ENCODE measurements around the gene EEF1A2. TPM values are rescaled to one million over a fixed set of nuclear protein-coding genes. Genes with fewer than 3 reads are reported as not detected.

EEF1A2 gene
- total RNA-seq, 2 experiments from 2014 or later: not detected

- DNase-seq: no peak
- Mint-ChIP-seq H3K4me1 (ENCODE audit: low read depth) (peaks cover 15% of the 10 kb centered on the region), H3K9me3 (ENCODE audit: insufficient read depth) (no peaks in the 10 kb centered on the region), H3K27me3 (ENCODE audit: low read depth) (peaks cover 3% of the 10 kb centered on the region), H3K27ac (no peak overlapping the region), H3K36me3 (ENCODE audit: low read depth) (no peaks in the 10 kb centered on the region), H3K4me3 (no peak overlapping the region)
- ChIA-PET POLR2A (no interaction called here), CTCF (interaction anchor here (1.1 kb wide), 1 partner anchor 100 kb away, joined by 4 read pairs; no protein-coding TSS in a partner anchor)
- ATAC-seq: no peak
Measured at GRCh38 chr20:63542031-63542559, 43.2 kb upstream of the EEF1A2 start.

GRCh38 chr20:63541371-63541770, 42.5 kb upstream of the EEF1A2 start:
- no peak overlapping the region for H3K27ac Mint-ChIP-seq
- no peak for DNase-seq
- H3K36me3 Mint-ChIP-seq (ENCODE audit: low read depth): no peaks in the 10 kb centered on the region
- no peak for ATAC-seq
- CTCF ChIA-PET: interaction anchor here (1.1 kb wide), 1 partner anchor 101 kb away, joined by 4 read pairs; no protein-coding TSS in a partner anchor
- H3K4me3 Mint-ChIP-seq: no peak overlapping the region
- H3K27me3 Mint-ChIP-seq (ENCODE audit: low read depth): no peaks in the 10 kb centered on the region
- no peaks in the 10 kb centered on the region for H3K9me3 Mint-ChIP-seq (ENCODE audit: insufficient read depth)
- H3K4me1 Mint-ChIP-seq (ENCODE audit: low read depth): peaks cover 19% of the 10 kb centered on the region
- POLR2A ChIA-PET: no interaction called here

DNA sequence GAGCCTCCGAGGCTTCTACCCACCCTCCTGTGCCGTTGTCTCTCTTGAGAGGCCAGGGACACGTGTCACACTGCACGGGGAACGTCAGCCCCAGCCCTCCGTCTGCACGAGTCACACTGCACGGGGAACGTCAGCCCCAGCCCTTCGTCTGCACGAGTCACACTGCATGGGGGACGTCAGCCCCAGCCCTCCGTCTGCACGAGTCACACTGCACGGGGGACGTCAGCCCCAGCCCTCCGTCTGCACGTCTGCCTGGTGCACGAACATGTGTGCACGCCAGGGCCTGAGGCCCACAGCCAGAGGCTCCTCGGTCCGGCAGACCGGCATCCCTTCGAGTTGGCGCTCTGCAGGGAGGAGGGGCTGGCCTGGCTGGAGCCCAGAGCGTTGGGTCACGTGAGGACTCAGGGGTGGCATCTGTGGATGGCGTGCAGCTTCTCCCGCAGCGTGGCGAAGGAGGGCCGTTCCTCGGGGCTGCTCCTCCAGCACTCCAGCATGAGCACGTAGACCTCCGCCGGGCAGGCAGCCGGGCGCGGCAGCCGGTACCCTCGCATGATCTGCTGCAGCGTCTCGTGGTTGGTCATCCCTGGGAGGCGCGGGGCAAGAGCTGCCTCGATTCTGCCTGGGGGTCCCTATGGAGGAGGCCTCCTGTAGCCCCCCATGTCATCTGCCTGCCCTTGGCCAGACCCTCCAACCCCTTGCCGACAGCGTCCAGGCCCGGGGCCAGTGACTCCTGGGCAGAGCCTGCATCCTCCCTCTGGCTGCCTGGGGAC, 41.7 kb upstream of the EEF1A2 start:
- no peak for ATAC-seq
- no peaks in the 10 kb centered on the region for H3K9me3 Mint-ChIP-seq (ENCODE audit: insufficient read depth)
- peaks cover 19% of the 10 kb centered on the region for H3K4me1 Mint-ChIP-seq (ENCODE audit: low read depth)
- POLR2A ChIA-PET: interaction anchor here (1.4 kb wide), 1 partner anchor 324 kb away, joined by 3 read pairs; the partner anchor contains the start of gene TPD52L2
- no peaks in the 10 kb centered on the region for H3K27me3 Mint-ChIP-seq (ENCODE audit: low read depth)
- CTCF ChIA-PET: interaction anchor here (3.2 kb wide), 1 partner anchor 101 kb away, joined by 39 read pairs; no protein-coding TSS in a partner anchor
- H3K36me3 Mint-ChIP-seq (ENCODE audit: low read depth): no peaks in the 10 kb centered on the region
- no peak for DNase-seq
- no peak overlapping the region for H3K4me3 Mint-ChIP-seq
- H3K27ac Mint-ChIP-seq: no peak overlapping the region

- Mint-ChIP-seq H3K27ac (no peak overlapping the region), H3K4me3 (no peak overlapping the region), H3K9me3 (ENCODE audit: insufficient read depth) (no peaks in the 10 kb centered on the region), H3K27me3 (ENCODE audit: low read depth) (no peaks in the 10 kb centered on the region), H3K36me3 (ENCODE audit: low read depth) (no peaks in the 10 kb centered on the region), H3K4me1 (ENCODE audit: low read depth) (peaks cover 19% of the 10 kb centered on the region)
- POLR2A ChIA-PET: interaction anchor here (0.6 to 3.4 kb wide), 6 partner anchors 13 to 325 kb away, joined by 3 to 12 read pairs (median 3); partner anchors contain the start of genes HELZ2 and TPD52L2
- CTCF ChIA-PET: interaction anchor here (0.9 to 3.2 kb wide), 6 partner anchors 13 to 197 kb away, joined by 3 to 39 read pairs (median 6); partner anchors contain the start of genes LIME1 and PPDPF
- DNase-seq (no peak), ATAC-seq (no peak)
Measured at GRCh38 chr20:63539441-63540370, 40.8 kb upstream of the EEF1A2 start.

GRCh38 chr20:63539092-63539430, 40.2 kb upstream of the EEF1A2 start:
- H3K4me3 Mint-ChIP-seq: no peak overlapping the region
- ChIA-PET POLR2A (interaction anchor here (0.6 to 3.4 kb wide), 5 partner anchors 14 to 326 kb away, joined by 3 to 12 read pairs (median 3); partner anchors contain the start of genes HELZ2 and TPD52L2), CTCF (interaction anchor here (0.9 to 3.2 kb wide), 10 partner anchors 7 to 582 kb away, joined by 3 to 39 read pairs (median 4); partner anchors contain the start of genes LIME1 and PPDPF)
- H3K9me3 Mint-ChIP-seq (ENCODE audit: insufficient read depth): no peaks in the 10 kb centered on the region
- H3K27ac Mint-ChIP-seq: no peak overlapping the region
- DNase-seq (no peak), ATAC-seq (no peak)
- H3K27me3 Mint-ChIP-seq (ENCODE audit: low read depth): no peaks in the 10 kb centered on the region
- peaks cover 19% of the 10 kb centered on the region for H3K4me1 Mint-ChIP-seq (ENCODE audit: low read depth)
- no peaks in the 10 kb centered on the region for H3K36me3 Mint-ChIP-seq (ENCODE audit: low read depth)

- DNase-seq: no peak
- no peak overlapping the region for H3K4me3 Mint-ChIP-seq
- H3K4me1 Mint-ChIP-seq (ENCODE audit: low read depth): peaks cover 19% of the 10 kb centered on the region
- POLR2A ChIA-PET: interaction anchor here (0.5 to 3.4 kb wide), 9 partner anchors 12 to 327 kb away, joined by 3 to 22 read pairs (median 5); partner anchors contain the start of genes PPDPF and TPD52L2
- H3K36me3 Mint-ChIP-seq (ENCODE audit: low read depth): no peaks in the 10 kb centered on the region
- no peak for ATAC-seq
- peak overlapping the region; percentile 84 for H3K27ac Mint-ChIP-seq
- H3K9me3 Mint-ChIP-seq (ENCODE audit: insufficient read depth): no peaks in the 10 kb centered on the region
- CTCF ChIA-PET: interaction anchor here (0.8 to 3.2 kb wide), 35 partner anchors 8 to 583 kb away, joined by 3 to 39 read pairs (median 5); partner anchors contain the start of genes C20orf204, GMEB2, HELZ2 and LIME1
- H3K27me3 Mint-ChIP-seq (ENCODE audit: low read depth): no peaks in the 10 kb centered on the region
Measured at GRCh38 chr20:63538204-63539091, 39.6 kb upstream of the EEF1A2 start.

DNA sequence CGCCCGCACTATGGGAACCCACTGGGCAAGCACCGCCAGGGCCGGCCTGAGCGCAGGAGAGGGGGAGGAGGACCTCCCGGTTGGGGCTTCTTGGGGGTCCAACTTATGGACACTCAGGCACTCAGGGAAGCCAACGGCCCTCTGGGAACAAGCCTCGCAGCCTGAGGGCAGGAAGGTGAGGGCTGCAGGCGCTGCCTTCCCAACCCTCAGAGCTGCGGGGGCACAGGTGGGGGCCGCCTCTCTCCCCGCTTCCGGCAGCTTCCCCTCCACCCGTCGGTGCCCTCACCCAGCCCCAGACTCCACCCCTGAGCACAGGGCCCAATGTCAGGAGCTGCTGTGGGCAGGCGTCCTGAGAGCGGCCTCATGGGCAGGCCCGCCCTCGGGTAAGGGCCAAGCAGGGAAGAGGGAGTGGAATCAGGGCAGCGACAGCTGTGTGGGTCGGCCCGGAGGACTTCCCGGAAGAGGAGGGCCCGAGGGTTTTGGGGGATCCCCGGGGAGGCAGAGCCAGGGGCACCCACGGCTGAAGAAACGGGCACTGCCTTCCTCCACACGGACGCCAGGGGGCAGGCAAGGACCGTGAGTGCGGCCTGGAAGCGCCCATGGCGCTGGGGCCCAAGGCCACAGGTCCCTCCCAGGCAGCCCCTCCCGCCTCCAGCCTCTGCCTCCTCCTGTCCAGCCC, 38.8 kb upstream of the EEF1A2 start:
- ChIA-PET CTCF (interaction anchor here (0.6 to 3.2 kb wide), 40 partner anchors 9 to 584 kb away, joined by 3 to 39 read pairs (median 4); partner anchors contain the start of genes C20orf204, GMEB2, HELZ2 and LIME1), POLR2A (interaction anchor here (0.6 to 3.4 kb wide), 12 partner anchors 13 to 718 kb away, joined by 3 to 22 read pairs (median 3); partner anchors contain the start of genes PPDPF, TPD52L2 and UCKL1)
- H3K36me3 Mint-ChIP-seq (ENCODE audit: low read depth): no peaks in the 10 kb centered on the region
- peaks cover 19% of the 10 kb centered on the region for H3K4me1 Mint-ChIP-seq (ENCODE audit: low read depth)
- peak overlapping the region; percentile 63 for H3K4me3 Mint-ChIP-seq
- no peaks in the 10 kb centered on the region for H3K27me3 Mint-ChIP-seq (ENCODE audit: low read depth)
- peak overlapping the region; percentile 84 for H3K27ac Mint-ChIP-seq
- DNase-seq: peak; percentile 97
- H3K9me3 Mint-ChIP-seq (ENCODE audit: insufficient read depth): no peaks in the 10 kb centered on the region
- ATAC-seq: peak; percentile 93

DNA sequence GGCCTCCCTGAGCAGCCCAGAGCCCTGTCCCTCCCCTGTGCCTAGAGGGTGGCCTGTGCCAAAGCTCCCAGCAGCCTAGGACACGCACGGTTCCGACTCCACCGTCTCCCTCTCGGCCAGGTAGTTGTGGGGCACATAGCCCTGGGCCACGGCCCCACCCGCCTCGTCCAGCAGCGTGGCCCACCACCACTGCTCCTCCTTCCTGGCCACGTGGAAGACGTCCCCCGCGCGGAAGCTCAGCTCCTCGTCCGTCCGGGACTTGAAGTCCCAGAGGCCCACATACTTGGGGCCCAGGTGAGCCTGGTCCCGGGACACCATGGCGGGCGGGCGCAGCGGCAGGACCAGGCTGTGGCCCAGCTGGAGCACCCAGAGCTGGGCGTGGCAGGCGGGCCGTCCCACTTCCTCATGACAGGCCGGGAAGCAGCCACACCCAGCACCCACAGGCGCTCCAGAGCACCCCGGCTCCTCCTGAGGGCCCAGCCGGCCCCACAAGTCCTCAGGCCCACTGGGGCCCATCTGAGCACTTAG, 38.2 kb upstream of the EEF1A2 start, which contains the start of gene PTK6:
Gene PTK6 (minus strand): TSS at position 380 of the 528 bp plus-strand sequence. CDS start 62 bp downstream, at position 318.
- H3K36me3 Mint-ChIP-seq (ENCODE audit: low read depth): no peaks in the 10 kb centered on the region

DNA sequence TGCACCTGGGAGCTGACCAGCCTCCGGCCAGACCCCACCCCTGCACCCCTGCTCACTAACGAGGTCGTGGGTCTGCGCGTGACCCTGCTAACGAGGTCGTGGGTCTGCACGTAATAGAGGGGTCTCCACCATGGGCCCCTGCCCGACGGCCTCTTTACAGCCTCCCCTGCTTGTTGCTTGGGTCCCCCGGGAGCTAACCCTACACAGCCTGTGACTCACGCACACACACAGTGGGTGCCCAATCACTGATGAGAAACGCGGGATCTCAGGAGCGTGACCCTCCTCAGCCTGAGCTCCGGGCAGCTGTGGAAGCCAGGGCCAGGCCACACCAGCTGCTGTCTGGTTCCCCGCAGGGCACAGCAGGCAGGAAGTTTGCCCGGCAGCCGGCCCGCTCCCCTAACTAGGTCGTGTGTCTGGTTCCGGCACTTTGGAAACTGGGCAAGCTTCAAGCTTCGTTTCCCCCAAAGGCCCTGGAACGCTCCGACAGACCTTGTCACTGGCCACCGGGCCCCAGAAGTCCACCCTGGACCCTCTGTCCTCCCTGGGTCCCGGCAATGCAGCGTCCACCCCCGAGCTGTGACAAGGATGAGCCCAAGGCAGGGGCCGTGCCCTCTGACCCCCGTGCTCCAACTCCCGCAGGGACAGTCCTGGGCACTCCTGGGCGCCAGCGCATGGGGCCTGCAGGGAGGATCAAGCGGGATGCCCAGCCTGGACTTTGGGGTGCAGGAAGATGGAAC, 37.5 kb upstream of the EEF1A2 start:
- CTCF ChIA-PET: interaction anchor here (1.1 to 2.6 kb wide), 9 partner anchors 13 to 437 kb away, joined by 3 to 12 read pairs (median 7); partner anchors contain the start of genes LIME1 and PPDPF
- no peak for DNase-seq
- POLR2A ChIA-PET: interaction anchor here (1.1 to 3.4 kb wide), 4 partner anchors 13 to 246 kb away, joined by 3 to 22 read pairs (median 14); partner anchors contain the start of gene PPDPF
- peak overlapping the region; percentile 84 for H3K27ac Mint-ChIP-seq
- H3K27me3 Mint-ChIP-seq (ENCODE audit: low read depth): no peaks in the 10 kb centered on the region
- H3K4me1 Mint-ChIP-seq (ENCODE audit: low read depth): peaks cover 19% of the 10 kb centered on the region
- no peak overlapping the region for H3K4me3 Mint-ChIP-seq
- no peaks in the 10 kb centered on the region for H3K36me3 Mint-ChIP-seq (ENCODE audit: low read depth)
- ATAC-seq: no peak
- H3K9me3 Mint-ChIP-seq (ENCODE audit: insufficient read depth): no peaks in the 10 kb centered on the region

More for the DNA sequence above, 38.2 kb upstream of the EEF1A2 start, which contains the start of gene PTK6:
- Mint-ChIP-seq H3K4me1 (ENCODE audit: low read depth) (peaks cover 19% of the 10 kb centered on the region), H3K9me3 (ENCODE audit: insufficient read depth) (no peaks in the 10 kb centered on the region), H3K27me3 (ENCODE audit: low read depth) (no peaks in the 10 kb centered on the region), H3K4me3 (peak within 1 kb of the TSS; percentile 63), H3K27ac (peak within 1 kb of the TSS; percentile 84)
- ATAC-seq (peak; percentile 15), DNase-seq (no peak)
- POLR2A ChIA-PET: interaction anchor here (0.6 to 3.4 kb wide), 11 partner anchors 14 to 718 kb away, joined by 3 to 22 read pairs (median 3); partner anchors contain the start of genes PPDPF, TPD52L2 and UCKL1
- CTCF ChIA-PET: interaction anchor here (0.6 to 3.2 kb wide), 37 partner anchors 8 to 549 kb away, joined by 3 to 39 read pairs (median 4); partner anchors contain the start of genes C20orf204, GMEB2, HELZ2 and LIME1

Measured in activated CD8-positive, alpha-beta T cell treated with anti-CD3 and anti-CD28 coated beads, Interleukin-2, amount 10 ng/mL, durations not matched to agents 7 days and 5 days (primary cell).